SU-DHL-6 (cell line): Measurements from ENCODE around the gene TMEM164.

Experiments used
- CTCF ChIP-seq: fragments of 200-600 bp; sonication (generic); IDR thresholded peaks from one replicate; pipeline ENCODE4 v1.5.1; 2017; ENCODE audit warnings: antibody characterized with exemption, mild to moderate bottlenecking, low read length, moderate library complexity; ENCODE audit not compliant: insufficient read depth, poor library complexity, severe bottlenecking
- EZH2phosphoT487 ChIP-seq: fragments of 200-600 bp; sonication (generic), shearing (Covaris generic); conservative IDR thresholded peaks from 2 replicates; pipeline ENCODE4 v1.6.1; 2018; ENCODE audit warnings: mild to moderate bottlenecking, antibody characterized with exemption, low read length, moderate library complexity, mixed read lengths

- TF ChIP-seq CTCF (no peak), EZH2phosphoT487 (no peak)
Measured at GRCh38 chrX:110006821-110007375, 4.0 kb downstream of the TMEM164 start.
